Transverse colon (tissue), 4 donors: ENCODE data around the gene MSLN.

Experiments used
- CTCF ChIP-seq, 5 experiments: fragments of 200-600 bp in 3 of 5; fragments of 450-650 bp in 2 of 5; sonication (generic) in 3 of 5; IDR thresholded peaks; 1 replicate in 2 of 5; 2 replicates in 3 of 5; pipeline ENCODE4 v1.5.1; 2016 to 2017; ENCODE audit warnings: antibody characterized with exemption in 5 of 5, inconsistent platforms in 3 of 5, mild to moderate bottlenecking in 2 of 5, moderate library complexity in 1 of 5
- POLR2A ChIP-seq: fragments of 450-650 bp; IDR thresholded peaks from one replicate; pipeline ENCODE4 v1.6.1; 2016; ENCODE audit warnings: antibody characterized with exemption, mild to moderate bottlenecking, moderate library complexity
- POLR2AphosphoS5 ChIP-seq, 3 donors: sonication (generic); formaldehyde crosslinking; IDR thresholded peaks; one replicate each; pipeline ENCODE4 v1.6.1; 2016; ENCODE audit warnings: antibody characterized with exemption in 3 of 3

- TF ChIP-seq CTCF (IDR thresholded peaks at IDR 0.05) (no peak), POLR2A (no peak), POLR2AphosphoS5 (IDR thresholded peaks at IDR 0.05) (no peak)
Observed at GRCh38 chr16:725463-726187, 34.9 kb upstream of the MSLN start.
